K562 (cell line): Measurements from ENCODE around the gene PTH2. TPM values are rescaled to one million over a fixed set of nuclear protein-coding genes. Genes with fewer than 3 reads are reported as not detected.
A peak's percentile ranks its signal among the peaks of the same experiment; 100 is the strongest.

Experiments
- ATAC-seq: fragments of 200-7000 bp; cut with Tn5 transposase; 3 replicates; pipeline ENCODE4 v1.9.1; 2020; ENCODE audit warnings: moderate library complexity
- BruUV-seq: library from RNA; stranded (reverse); fragments of 400-500 nt; replicated peaks from 2 replicates; lab custom pipeline; 2021; lab: Mats Ljungman, UMichigan
- CTCF ChIA-PET: fragments of 300-600 bp; formaldehyde crosslinking; extraction: SDS; loops from one replicate; lab custom pipeline; 2021; ENCODE audit warnings: low intra/inter-chr PET ratio; lab: Yijun Ruan, JAX
- POLR2A ChIA-PET: fragments of 300-600, 350-650 bp; sonication (Branson Sonifier 250); formaldehyde crosslinking; extraction: SDS; loops from one replicate; lab custom pipeline; 2021; ENCODE audit warnings: antibody characterized with exemption, inconsistent platforms; lab: Yijun Ruan, JAX
- DNase-seq, 4 experiments: peaks; one replicate each; pipeline versions ENCODE4 v3.0.0 to v3.0.0-alpha.2; 2011 to 2018; ENCODE audit warnings: low spot score in 3 of 4, mixed read lengths in 3 of 4; ENCODE audit errors: extremely low read depth in 1 of 4
- FAIRE-seq: peaks from 2 replicates; lab custom pipeline; 2011; peaks lifted over from hg19 to GRCh38; lab: Jason Lieb, UNC
- H2AFZ ChIP-seq: 2 replicates; pipeline ENCODE4 v1.6.0; 2011; ENCODE audit warnings: low read depth, low read length, control low read depth, inconsistent platforms
- H3K27ac ChIP-seq: fragments of 200-600 bp; 3 replicates; pipeline ENCODE4 v1.8.0; 2011; ENCODE audit warnings: low read depth, mild to moderate bottlenecking, control low read depth, inconsistent platforms, low read length, moderate library complexity, mixed read lengths; ENCODE audit errors: extremely low read depth
- H3K27me3 ChIP-seq, 2 experiments: fragments of 300-600 bp in 1 of 2; 2 replicates in 1 of 2; 3 replicates in 1 of 2; pipeline versions ENCODE4 v1.6.0 to v1.8.0; 2011; ENCODE audit warnings: inconsistent platforms in 2 of 2, low read length in 2 of 2, mild to moderate bottlenecking in 1 of 2, mixed read lengths in 1 of 2, moderate library complexity in 1 of 2; ENCODE audit not compliant: control insufficient read depth in 2 of 2, insufficient read depth in 2 of 2
- H3K36me3 ChIP-seq: fragments of 300-600 bp; 3 replicates; pipeline ENCODE4 v1.8.0; 2011; ENCODE audit warnings: mild to moderate bottlenecking, low read length, inconsistent platforms; ENCODE audit not compliant: control insufficient read depth, insufficient read depth
- H3K4me1 ChIP-seq, 2 experiments: fragments of 200-600 bp in 1 of 2; replicated peaks in 1 of 2; 2 replicates in 1 of 2; 3 replicates in 1 of 2; pipeline versions ENCODE4 v1.5.1 to v1.8.0; 2011; ENCODE audit warnings: inconsistent platforms in 2 of 2, low read length in 2 of 2, mild to moderate bottlenecking in 1 of 2, mixed read lengths in 1 of 2, moderate library complexity in 1 of 2; ENCODE audit not compliant: control insufficient read depth in 2 of 2, insufficient read depth in 2 of 2
- H3K4me2 ChIP-seq: 2 replicates; pipeline ENCODE4 v1.6.1; 2011; ENCODE audit warnings: low read length, control low read depth, inconsistent platforms, mixed read lengths; ENCODE audit not compliant: insufficient read depth
- H3K4me3 ChIP-seq: fragments of 200-600 bp; sonication (generic), shearing (Covaris generic); 2 replicates; pipeline ENCODE4 v1.5.1; 2016; ENCODE audit warnings: control low read depth, inconsistent platforms
- H3K79me2 ChIP-seq: fragments of 200-600 bp; 3 replicates; pipeline ENCODE4 v1.8.0; 2011; ENCODE audit warnings: low read length, inconsistent platforms; ENCODE audit not compliant: control insufficient read depth, insufficient read depth
- H3K9ac ChIP-seq, 2 experiments: 2 replicates each; pipeline versions ENCODE4 v1.6.0 to v1.6.1; 2011; ENCODE audit warnings: low read depth in 2 of 2, low read length in 2 of 2, control low read depth in 1 of 2, inconsistent platforms in 1 of 2, mild to moderate bottlenecking in 1 of 2, mixed read lengths in 1 of 2; ENCODE audit not compliant: insufficient read depth in 1 of 2
- H3K9me1 ChIP-seq: one replicate; pipeline ENCODE4 v1.6.0; 2011; ENCODE audit warnings: inconsistent platforms, mild to moderate bottlenecking, low read length, moderate library complexity; ENCODE audit not compliant: control insufficient read depth, insufficient read depth
- H3K9me3 ChIP-seq: replicated peaks from 2 replicates; pipeline ENCODE4 v1.5.1; 2011; ENCODE audit warnings: low read depth, low read length, inconsistent platforms; ENCODE audit not compliant: control insufficient read depth, insufficient read depth
- H4K20me1 ChIP-seq: replicated peaks from 2 replicates; pipeline ENCODE4 v1.6.1; 2011; ENCODE audit warnings: low read length, inconsistent platforms, mixed read lengths; ENCODE audit not compliant: control insufficient read depth, insufficient read depth
- ASH1L ChIP-seq: fragments of 450-650 bp; IDR thresholded peaks from 2 replicates; pipeline ENCODE4 v1.6.1; 2018; ENCODE audit warnings: borderline replicate concordance, mild to moderate bottlenecking, low read depth; ENCODE audit not compliant: partially characterized antibody
- GABPA ChIP-seq: fragments of 200-800 bp; sonication (Bioruptor generic); conservative IDR thresholded peaks from 2 replicates; pipeline ENCODE4 v1.6.1; 2016; ENCODE audit warnings: low read depth, missing genetic modification characterization, missing compliant biosample characterization
- SMARCA5 ChIP-seq: fragments of 450-650 bp; IDR thresholded peaks from 2 replicates; pipeline ENCODE4 v1.6.1; 2016
- WGBS: fragments of 100-300 bp; shearing (Covaris generic); methylation state at CpG from one replicate; pipeline ENCODE4 v1.1.6; 2016; ENCODE audit warnings: low coverage, mixed read lengths; ENCODE audit not compliant: insufficient coverage; ENCODE audit errors: missing lambda C conversion rate; 5-methylcytosine and 5-hydroxymethylcytosine counted together
- in situ Hi-C: fragments of 300-500 bp; cut with MboI; formaldehyde crosslinking; loops from 4 replicates; pipeline ENCODE4 v1.15.0; 2018; ENCODE audit warnings: inconsistent platforms, mixed read lengths
- intact Hi-C: fragments of 100-400 bp; cut with micrococcal nuclease; formaldehyde crosslinking; loops from 2 replicates; pipeline ENCODE4 v1.14.2; 2022
- polyA plus RNA-seq, 8 experiments: library from polyadenylated mRNA; depleted of rRNA in 4 of 8; stranded (reverse) in 5 of 8; unstranded in 3 of 8; fragments of >200 nt; fragmentation: Nextera tagmentation in 2 of 8; fragmentation: Illumina TruSeq in 1 of 8; extraction: Ambion mirVana in 2 of 8; extraction: Trizol in 1 of 8; gene quantifications; 2 replicates each; pipeline versions ENCODE4 v1.2.1 to v1.2.3, GENCODE V29; 2011 to 2014; ENCODE audit warnings: inconsistent platforms in 1 of 8, missing spikeins in 1 of 8
- total RNA-seq, 7 experiments: library from RNA; depleted of rRNA in 6 of 7; stranded (reverse); fragments of >200 nt in 6 of 7; fragmentation: Illumina TruSeq in 2 of 7; extraction: Trizol in 2 of 7; gene quantifications; 2 replicates each; pipeline versions ENCODE4 v1.2.1 to v1.2.3, GENCODE V29; 2011 to 2021; ENCODE audit warnings: low replicate concordance in 1 of 7
- TF ChIP-seq, protein P1 (sequence below): fragments of 450-650 bp; IDR thresholded peaks from 2 replicates; pipeline ENCODE4 v1.6.1; 2017; ENCODE audit warnings: antibody characterized with exemption
- TF ChIP-seq, protein P2 (sequence below): sonication (generic); formaldehyde crosslinking; IDR thresholded peaks from 2 replicates; pipeline ENCODE4 v1.9.0; 2022; ENCODE audit warnings: mild to moderate bottlenecking, missing genetic modification reagents
- TF ChIP-seq, protein P3 (sequence below): sonication (generic); formaldehyde crosslinking; IDR thresholded peaks from 2 replicates; pipeline ENCODE4 v1.8.0; 2022; ENCODE audit warnings: missing genetic modification reagents, mild to moderate bottlenecking, moderate library complexity, borderline replicate concordance

Gene PTH2
- total and polyA plus RNA-seq, 9 of the 15 experiments (the other 6 are each of a cell fraction or from before 2014, with no cell fraction given): 1.3 TPM; not detected in 8

DNA sequence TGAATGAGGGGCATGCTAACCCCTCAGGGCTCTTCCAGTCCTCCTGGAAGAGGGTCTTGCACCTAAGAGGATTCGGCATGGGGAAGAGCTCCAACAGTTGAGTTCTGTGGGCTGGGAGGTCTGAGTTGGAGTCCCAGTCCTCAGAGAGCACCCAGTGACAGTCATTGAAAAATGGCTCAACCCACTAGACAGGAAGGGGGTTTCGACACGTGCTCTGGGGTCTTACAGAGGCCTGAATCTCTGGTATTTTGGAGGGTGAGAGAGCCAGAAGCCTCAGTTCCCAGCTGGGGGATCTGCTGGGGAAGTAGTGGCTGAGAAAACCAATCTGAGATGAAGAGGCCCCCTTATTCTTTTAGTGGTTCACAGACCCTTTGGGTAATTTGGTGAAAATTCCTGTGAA is 9.0 kb downstream of the PTH2 start (continued):
- TF ChIP-seq, protein P1, sequence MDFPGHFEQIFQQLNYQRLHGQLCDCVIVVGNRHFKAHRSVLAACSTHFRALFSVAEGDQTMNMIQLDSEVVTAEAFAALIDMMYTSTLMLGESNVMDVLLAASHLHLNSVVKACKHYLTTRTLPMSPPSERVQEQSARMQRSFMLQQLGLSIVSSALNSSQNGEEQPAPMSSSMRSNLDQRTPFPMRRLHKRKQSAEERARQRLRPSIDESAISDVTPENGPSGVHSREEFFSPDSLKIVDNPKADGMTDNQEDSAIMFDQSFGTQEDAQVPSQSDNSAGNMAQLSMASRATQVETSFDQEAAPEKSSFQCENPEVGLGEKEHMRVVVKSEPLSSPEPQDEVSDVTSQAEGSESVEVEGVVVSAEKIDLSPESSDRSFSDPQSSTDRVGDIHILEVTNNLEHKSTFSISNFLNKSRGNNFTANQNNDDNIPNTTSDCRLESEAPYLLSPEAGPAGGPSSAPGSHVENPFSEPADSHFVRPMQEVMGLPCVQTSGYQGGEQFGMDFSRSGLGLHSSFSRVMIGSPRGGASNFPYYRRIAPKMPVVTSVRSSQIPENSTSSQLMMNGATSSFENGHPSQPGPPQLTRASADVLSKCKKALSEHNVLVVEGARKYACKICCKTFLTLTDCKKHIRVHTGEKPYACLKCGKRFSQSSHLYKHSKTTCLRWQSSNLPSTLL: no peak

DNA sequence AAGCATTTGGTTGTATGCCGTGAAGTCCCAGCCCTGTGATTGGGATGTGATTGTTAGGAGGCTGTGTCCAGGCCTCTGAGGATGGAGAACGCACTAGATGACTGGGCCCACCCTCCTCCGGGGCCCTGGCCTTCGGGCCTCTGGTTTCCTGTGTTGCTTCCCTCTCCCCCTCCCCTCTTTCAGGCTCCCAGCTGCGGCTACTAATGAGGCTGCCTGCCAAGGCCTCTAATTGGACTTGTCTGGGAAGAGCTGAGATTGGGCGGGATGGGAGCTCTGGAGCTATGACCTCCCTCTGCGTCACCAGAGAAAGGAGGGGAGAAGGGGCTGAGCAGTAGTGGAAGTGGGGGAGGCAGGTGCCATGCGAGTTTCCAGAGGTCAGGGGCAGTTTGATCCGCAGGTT is 9.9 kb downstream of the PTH2 start:
- intact Hi-C loops: no loop called here
- no peak overlapping the region for H3K4me3 ChIP-seq
- ChIA-PET CTCF (no interaction called here), POLR2A (interaction anchor here (1.0 to 1.4 kb wide), 2 partner anchors 11 to 263 kb away, joined by 3 to 6 read pairs; partner anchors contain the start of gene PTH2)
- H3K27me3 ChIP-seq: no peaks in the 10 kb centered on the region
- TF ChIP-seq, protein P2, sequence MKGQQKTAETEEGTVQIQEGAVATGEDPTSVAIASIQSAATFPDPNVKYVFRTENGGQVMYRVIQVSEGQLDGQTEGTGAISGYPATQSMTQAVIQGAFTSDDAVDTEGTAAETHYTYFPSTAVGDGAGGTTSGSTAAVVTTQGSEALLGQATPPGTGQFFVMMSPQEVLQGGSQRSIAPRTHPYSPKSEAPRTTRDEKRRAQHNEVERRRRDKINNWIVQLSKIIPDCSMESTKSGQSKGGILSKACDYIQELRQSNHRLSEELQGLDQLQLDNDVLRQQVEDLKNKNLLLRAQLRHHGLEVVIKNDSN (CRISPR knock-in tag): no peak
- TF ChIP-seq ASH1L: no peak
- no peak for TF ChIP-seq GABPA (tag)
- TF ChIP-seq, protein P3, sequence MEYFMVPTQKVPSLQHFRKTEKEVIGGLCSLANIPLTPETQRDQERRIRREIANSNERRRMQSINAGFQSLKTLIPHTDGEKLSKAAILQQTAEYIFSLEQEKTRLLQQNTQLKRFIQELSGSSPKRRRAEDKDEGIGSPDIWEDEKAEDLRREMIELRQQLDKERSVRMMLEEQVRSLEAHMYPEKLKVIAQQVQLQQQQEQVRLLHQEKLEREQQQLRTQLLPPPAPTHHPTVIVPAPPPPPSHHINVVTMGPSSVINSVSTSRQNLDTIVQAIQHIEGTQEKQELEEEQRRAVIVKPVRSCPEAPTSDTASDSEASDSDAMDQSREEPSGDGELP: 0 out of 2 replicates have a peak, but pooled peaks have one; percentile 6
- no peak for TF ChIP-seq SMARCA5
- H3K4me2 ChIP-seq: no peak overlapping the region
- DNase-seq (no peak), FAIRE-seq (no peak), ATAC-seq (no peak)
- no peaks in the 10 kb centered on the region for H3K9me1 ChIP-seq
- peak overlapping the region; percentile 29; the same call in 1 of the 2 replicates for H2AFZ ChIP-seq
- no peaks in the 10 kb centered on the region for H3K79me2 ChIP-seq
- no peaks in the 10 kb centered on the region for H3K9me3 ChIP-seq
- no peaks in the 10 kb centered on the region for H4K20me1 ChIP-seq
- no TSS peak for BruUV-seq
- H3K9ac ChIP-seq: peak overlapping the region in 1 of 2 experiments; percentile 70; a peak in 2 of 4 replicates
- in situ Hi-C loops: no loop called here
- WGBS: 71% methylated on average over 9 of the region's 9 CpGs
- peaks cover 30 to 50% of the 10 kb centered on the region in 2 experiments for H3K4me1 ChIP-seq
- H3K36me3 ChIP-seq: no peaks in the 10 kb centered on the region
- H3K27ac ChIP-seq: no peak overlapping the region
